ENCODE measurements around the gene ATP1B1. TPM values are rescaled to one million over a fixed set of nuclear protein-coding genes. Genes with fewer than 3 reads are reported as not detected.

The ATP1B1 gene
- total RNA-seq, 1 donor from 2014 or later: 77.3 TPM

GRCh38 chr1:169103480-169103893, 3.0 kb upstream of the ATP1B1 start:
- no peak for DNase-seq (ENCODE audit: low read depth)
- TF ChIP-seq, protein P1, sequence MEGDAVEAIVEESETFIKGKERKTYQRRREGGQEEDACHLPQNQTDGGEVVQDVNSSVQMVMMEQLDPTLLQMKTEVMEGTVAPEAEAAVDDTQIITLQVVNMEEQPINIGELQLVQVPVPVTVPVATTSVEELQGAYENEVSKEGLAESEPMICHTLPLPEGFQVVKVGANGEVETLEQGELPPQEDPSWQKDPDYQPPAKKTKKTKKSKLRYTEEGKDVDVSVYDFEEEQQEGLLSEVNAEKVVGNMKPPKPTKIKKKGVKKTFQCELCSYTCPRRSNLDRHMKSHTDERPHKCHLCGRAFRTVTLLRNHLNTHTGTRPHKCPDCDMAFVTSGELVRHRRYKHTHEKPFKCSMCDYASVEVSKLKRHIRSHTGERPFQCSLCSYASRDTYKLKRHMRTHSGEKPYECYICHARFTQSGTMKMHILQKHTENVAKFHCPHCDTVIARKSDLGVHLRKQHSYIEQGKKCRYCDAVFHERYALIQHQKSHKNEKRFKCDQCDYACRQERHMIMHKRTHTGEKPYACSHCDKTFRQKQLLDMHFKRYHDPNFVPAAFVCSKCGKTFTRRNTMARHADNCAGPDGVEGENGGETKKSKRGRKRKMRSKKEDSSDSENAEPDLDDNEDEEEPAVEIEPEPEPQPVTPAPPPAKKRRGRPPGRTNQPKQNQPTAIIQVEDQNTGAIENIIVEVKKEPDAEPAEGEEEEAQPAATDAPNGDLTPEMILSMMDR (IDR thresholded peaks at IDR 0.05; ENCODE audit: insufficient read depth, low read length, poor library complexity, severe bottlenecking): no peak
- Histone ChIP-seq H3K4me3 (ENCODE audit: low read depth, low read length) (no peak overlapping the region), H3K27me3 (ENCODE audit: control insufficient read depth, insufficient read depth, low read length) (no peaks in the 10 kb centered on the region), H3K36me3 (ENCODE audit: control insufficient read depth, insufficient read depth, low read length) (no peaks in the 10 kb centered on the region)

DNA sequence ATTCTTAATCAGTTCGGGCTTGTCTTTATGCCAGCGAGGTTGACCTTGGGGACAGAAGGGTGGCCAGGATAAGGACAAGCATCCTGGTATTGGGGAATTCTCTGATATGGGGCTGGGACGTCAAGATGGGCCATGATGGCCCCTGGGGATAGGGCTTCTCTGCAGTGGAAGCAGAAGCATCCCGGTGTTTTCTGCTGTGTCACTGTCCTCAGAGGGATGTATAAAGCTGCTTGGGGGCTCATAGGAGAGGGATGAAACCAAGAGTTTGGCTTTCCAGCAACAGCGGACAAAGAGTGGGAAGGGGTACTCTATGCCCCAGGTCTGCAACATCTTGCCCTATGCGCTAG, 1.4 kb upstream of the ATP1B1 start:
- no peak for DNase-seq (ENCODE audit: low read depth)
- TF ChIP-seq, protein P1 (IDR thresholded peaks at IDR 0.05; ENCODE audit: insufficient read depth, low read length, poor library complexity, severe bottlenecking): no peak
- no peak overlapping the region for H3K4me3 ChIP-seq (ENCODE audit: low read depth, low read length)

DNA sequence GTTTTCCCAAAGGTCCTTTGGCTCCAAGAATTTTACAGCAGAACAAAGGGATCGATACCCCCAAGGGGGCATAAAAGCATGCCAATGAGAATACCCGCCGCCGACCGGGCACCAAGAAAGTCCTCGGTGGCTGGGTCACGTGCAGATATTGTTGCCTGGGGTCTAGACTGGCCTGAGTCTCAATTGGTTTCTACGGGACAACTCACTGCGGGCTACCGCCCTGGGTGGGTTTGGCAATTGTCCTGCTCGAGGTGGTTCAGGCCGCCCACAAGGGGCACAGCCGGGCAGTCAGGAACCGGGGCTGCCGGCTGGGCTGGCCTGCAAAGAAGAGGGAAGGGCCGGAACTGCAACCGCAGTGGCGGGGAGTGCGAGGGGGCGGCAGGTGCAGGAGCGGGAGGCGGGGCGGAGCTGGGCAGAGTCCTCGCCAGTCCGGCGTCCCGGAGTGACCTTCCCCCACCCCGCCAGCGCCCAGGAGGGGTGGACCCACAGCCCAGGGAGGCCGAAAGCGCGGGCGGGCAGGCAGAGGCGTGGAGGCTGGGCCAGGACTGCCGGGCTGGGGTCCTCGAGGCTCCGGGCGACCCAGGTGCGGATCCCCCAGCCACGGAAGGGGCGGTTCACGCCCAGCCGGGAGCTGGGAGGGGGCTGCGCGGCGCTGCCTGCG, 926 bp upstream of the ATP1B1 start:
- Histone ChIP-seq H3K36me3 (ENCODE audit: control insufficient read depth, insufficient read depth, low read length) (no peaks in the 10 kb centered on the region), H3K4me3 (ENCODE audit: low read depth, low read length) (peak overlapping the region; percentile 84), H3K27me3 (ENCODE audit: control insufficient read depth, insufficient read depth, low read length) (no peaks in the 10 kb centered on the region)
- DNase-seq (ENCODE audit: low read depth): no peak
- TF ChIP-seq, protein P1 (IDR thresholded peaks at IDR 0.05; ENCODE audit: insufficient read depth, low read length, poor library complexity, severe bottlenecking): peak; percentile 26

More for the DNA sequence above, 1.4 kb upstream of the ATP1B1 start:
- no peaks in the 10 kb centered on the region for H3K27me3 ChIP-seq (ENCODE audit: control insufficient read depth, insufficient read depth, low read length)
- H3K36me3 ChIP-seq (ENCODE audit: control insufficient read depth, insufficient read depth, low read length): no peaks in the 10 kb centered on the region

- DNase-seq (ENCODE audit: low read depth): no peak
- TF ChIP-seq, protein P1 (IDR thresholded peaks at IDR 0.05; ENCODE audit: insufficient read depth, low read length, poor library complexity, severe bottlenecking): no peak
- Histone ChIP-seq H3K36me3 (ENCODE audit: control insufficient read depth, insufficient read depth, low read length) (no peaks in the 10 kb centered on the region), H3K27me3 (ENCODE audit: control insufficient read depth, insufficient read depth, low read length) (no peaks in the 10 kb centered on the region), H3K4me3 (ENCODE audit: low read depth, low read length) (peak overlapping the region; percentile 84)
These were observed 572 bp downstream of the ATP1B1 start for GRCh38 chr1:169106921-169107602.

- no peak for DNase-seq (ENCODE audit: low read depth)
- peak overlapping the region; percentile 84 for H3K4me3 ChIP-seq (ENCODE audit: low read depth, low read length)
- H3K27me3 ChIP-seq (ENCODE audit: control insufficient read depth, insufficient read depth, low read length): no peaks in the 10 kb centered on the region
- TF ChIP-seq, protein P1 (IDR thresholded peaks at IDR 0.05; ENCODE audit: insufficient read depth, low read length, poor library complexity, severe bottlenecking): no peak
- H3K36me3 ChIP-seq (ENCODE audit: control insufficient read depth, insufficient read depth, low read length): no peaks in the 10 kb centered on the region
These were observed 1.2 kb downstream of the ATP1B1 start for GRCh38 chr1:169107603-169108208.
